ENCODE results near the gene HOXC11. TPM values are rescaled to one million over a fixed set of nuclear protein-coding genes. Genes with fewer than 3 reads are reported as not detected.

The HOXC11 gene
- total RNA-seq, 6 experiments from 2014 or later: 0.09 to 2.2 (median 1.8) TPM

- H3K36me3 Mint-ChIP-seq (ENCODE audit: low read depth): no peaks in the 10 kb centered on the region
- H3K4me1 Mint-ChIP-seq (ENCODE audit: low read depth): peaks cover 29% of the 10 kb centered on the region
- H3K27ac Mint-ChIP-seq: peak overlapping the region; percentile 81; the same call in 1 of the 2 replicates
- TF ChIP-seq CTCF (IDR thresholded peaks at IDR 0.05): no peak
- DNase-seq: no peak
- no peaks in the 10 kb centered on the region for H3K9me3 Mint-ChIP-seq
- H3K4me3 Mint-ChIP-seq: peak overlapping the region; percentile 81; the same call in 1 of the 2 replicates
- H3K27me3 Mint-ChIP-seq (ENCODE audit: insufficient read depth): peaks cover 75% of the 10 kb centered on the region
Measured at GRCh38 chr12:53968214-53969127, 4.5 kb upstream of the HOXC11 start.

- TF ChIP-seq CTCF (IDR thresholded peaks at IDR 0.05): no peak
- Mint-ChIP-seq H3K27me3 (ENCODE audit: insufficient read depth) (peaks cover 74% of the 10 kb centered on the region), H3K4me3 (no peak overlapping the region), H3K36me3 (ENCODE audit: low read depth) (no peaks in the 10 kb centered on the region), H3K9me3 (no peaks in the 10 kb centered on the region), H3K4me1 (ENCODE audit: low read depth) (peaks cover 19% of the 10 kb centered on the region), H3K27ac (no peak overlapping the region)
- DNase-seq: no peak
Measured at GRCh38 chr12:53969588-53970259, 3.2 kb upstream of the HOXC11 start.

GRCh38 chr12:53970451-53970850 is 2.5 kb upstream of the HOXC11 start:
- peaks cover 71% of the 10 kb centered on the region for H3K27me3 Mint-ChIP-seq (ENCODE audit: insufficient read depth)
- H3K4me3 Mint-ChIP-seq: no peak overlapping the region

GRCh38 chr12:53971129-53971528 is 1.8 kb upstream of the HOXC11 start:
- peaks cover 10% of the 10 kb centered on the region; the same call in 1 of the 2 replicates for H3K4me1 Mint-ChIP-seq (ENCODE audit: low read depth)
- peaks cover 69% of the 10 kb centered on the region for H3K27me3 Mint-ChIP-seq (ENCODE audit: insufficient read depth)
- no peaks in the 10 kb centered on the region for H3K36me3 Mint-ChIP-seq (ENCODE audit: low read depth)
- DNase-seq: no peak
- H3K4me3 Mint-ChIP-seq: no peak overlapping the region
- TF ChIP-seq CTCF (IDR thresholded peaks at IDR 0.05): no peak
- no peaks in the 10 kb centered on the region for H3K9me3 Mint-ChIP-seq
- H3K27ac Mint-ChIP-seq: no peak overlapping the region

More at GRCh38 chr12:53970451-53970850, 2.5 kb upstream of the HOXC11 start:
- H3K36me3 Mint-ChIP-seq (ENCODE audit: low read depth): no peaks in the 10 kb centered on the region
- TF ChIP-seq CTCF (IDR thresholded peaks at IDR 0.05): no peak
- H3K4me1 Mint-ChIP-seq (ENCODE audit: low read depth): peaks cover 15% of the 10 kb centered on the region
- no peak overlapping the region for H3K27ac Mint-ChIP-seq
- DNase-seq: no peak
- no peaks in the 10 kb centered on the region for H3K9me3 Mint-ChIP-seq

GRCh38 chr12:53971686-53972085 is 1.2 kb upstream of the HOXC11 start:
- Mint-ChIP-seq H3K4me3 (no peak overlapping the region), H3K27ac (no peak overlapping the region), H3K9me3 (no peaks in the 10 kb centered on the region), H3K27me3 (ENCODE audit: insufficient read depth) (peaks cover 67% of the 10 kb centered on the region), H3K36me3 (ENCODE audit: low read depth) (no peaks in the 10 kb centered on the region), H3K4me1 (ENCODE audit: low read depth) (peaks cover 5% of the 10 kb centered on the region; the same call in 1 of the 2 replicates)
- DNase-seq: no peak
- no peak for TF ChIP-seq CTCF (IDR thresholded peaks at IDR 0.05)

Measured in HFFc6 (cell line).